ENCODE measurements around the gene OR6S1. TPM values are rescaled to one million over a fixed set of nuclear protein-coding genes. Genes with fewer than 3 reads are reported as not detected.

Gene OR6S1
- total and polyA plus RNA-seq, 10 of the 15 experiments (the other 5 are each of a cell fraction or from before 2014, with no cell fraction given) = 0.22 to 0.67 (median 0.43) TPM; not detected in 4

DNA sequence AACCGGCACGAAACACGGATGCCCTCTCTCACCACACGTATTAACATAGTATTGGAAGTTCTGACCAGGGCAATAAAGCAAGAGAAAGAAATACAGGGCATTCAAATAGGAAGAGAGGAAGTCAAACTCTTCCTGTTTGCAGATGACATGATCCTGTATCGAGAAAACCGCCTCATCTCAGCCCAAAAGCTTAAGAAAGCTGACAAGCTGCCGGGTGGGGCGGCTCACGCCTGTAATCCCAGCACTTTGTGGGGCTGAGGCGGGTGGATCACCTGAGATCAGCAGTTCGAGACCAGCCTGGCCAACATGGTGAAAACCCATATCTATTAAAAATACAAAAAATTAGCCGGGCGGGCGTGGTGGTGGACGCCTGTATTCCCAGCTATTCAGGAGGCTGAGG lies 17.7 kb downstream of the OR6S1 start:
- Histone ChIP-seq H3K4me2 (ENCODE audit: control insufficient read depth, insufficient read depth) (peak overlapping the region; percentile 97), H2AFZ (ENCODE audit: control insufficient read depth, low read depth, low read length) (peak overlapping the region; percentile 52; the same call in 1 of the 2 replicates), H4K20me1 (ENCODE audit: control insufficient read depth, insufficient read depth) (no peaks in the 10 kb centered on the region), H3K36me3 (ENCODE audit: control insufficient read depth in 2 of 2, insufficient read depth in 2 of 2, low read length in 1 of 2) (no peaks in the 10 kb centered on the region), H3K9ac (ENCODE audit: control insufficient read depth, insufficient read depth, low read length) (no peak overlapping the region), H3K27me3 (replicated peaks in 1 of 2; ENCODE audit: control insufficient read depth in 2 of 2, insufficient read depth in 2 of 2, low read length in 1 of 2) (peaks cover 0 to 2% of the 10 kb centered on the region in 2 experiments; a peak in 2 of 4 replicates), H3K9me3 (replicated peaks; ENCODE audit: control insufficient read depth, insufficient read depth, low read length) (no peaks in the 10 kb centered on the region), H3K4me1 (ENCODE audit: control insufficient read depth, insufficient read depth, low read length) (peaks cover 24% of the 10 kb centered on the region), H3K4me3 (peak overlapping the region; percentile 72; the same call in 1 of the 2 replicates), H3K79me2 (ENCODE audit: control insufficient read depth, insufficient read depth, low read length) (no peaks in the 10 kb centered on the region), H3K27ac (ENCODE audit: control insufficient read depth, insufficient read depth) (no peak overlapping the region)
- peak; percentile 73 for FAIRE-seq
- in situ Hi-C loops (cut with MboI) (no loop called here), intact Hi-C loops (cut with micrococcal nuclease; ENCODE audit: unreplicated experiment) (no loop called here)
- no peak for DNase-seq (ENCODE audit: low read depth, low spot score)
- ATAC-seq = peak; percentile 34
- no TSS peak for BruUV-seq (replicated peaks)
- RAD21 ChIA-PET (ENCODE audit: unreplicated experiment) = interaction anchor here (2.7 to 2.9 kb wide), 3 partner anchors 11 to 60 kb away, joined by 11 to 17 read pairs (median 13); partner anchors contain the start of gene RNASE4
- SMC1A ChIA-PET (ENCODE audit: uncharacterized antibody, unreplicated experiment) = interaction anchor here (1.0 to 3.7 kb wide), 3 partner anchors 14 to 58 kb away, joined by 4 to 26 read pairs (median 4); no protein-coding TSS in a partner anchor
- CTCF ChIA-PET = interaction anchor here (0.6 to 3.6 kb wide), 6 partner anchors 10 to 162 kb away, joined by 3 to 21 read pairs (median 4); no protein-coding TSS in a partner anchor
- TF ChIP-seq NKRF (conservative IDR thresholded peaks at IDR 0.05) (0 out of 2 replicates have a peak, but pooled peaks have one; percentile 27), ZNF217 (IDR thresholded peaks at IDR 0.05) (0 out of 2 replicates have a peak, but pooled peaks have one; percentile 47), SUZ12 (IDR thresholded peaks at IDR 0.05; ENCODE audit: unreplicated experiment) (no peak)
- WGBS (ENCODE audit: insufficient coverage, insufficient replicate concordance, low lambda C conversion rate, missing lambda C conversion rate) = 9% methylated on average over 15 of the region's 15 CpGs
- POLR2A ChIA-PET = interaction anchor here (1.6 kb wide), 1 partner anchor 41 kb away, joined by 4 read pairs; no protein-coding TSS in a partner anchor

Measured in GM12878 (cell line).